HG03103 (cell line): ENCODE results near the gene OR2AE1.

Experiments
- ATAC-seq: cut with Tn5 transposase; IDR thresholded peaks from one replicate; pipeline ENCODE4 v1.9.1; 2021; ENCODE audit warnings: low read depth; ENCODE audit not compliant: unreplicated experiment

Gene OR2AE1

GRCh38 chr7:99860281-99861127, 16.3 kb downstream of the OR2AE1 start:
- ATAC-seq, result no peak

GRCh38 chr7:99855236-99855635, 21.6 kb downstream of the OR2AE1 start:
- ATAC-seq, result no peak

- ATAC-seq, result no peak
Observed at GRCh38 chr7:99848420-99849216, 28.2 kb downstream of the OR2AE1 start.

GRCh38 chr7:99844328-99844727, 32.5 kb downstream of the OR2AE1 start:
- ATAC-seq, result no peak

GRCh38 chr7:99843808-99844207, 33.0 kb downstream of the OR2AE1 start:
- no peak for ATAC-seq

GRCh38 chr7:99842926-99843325, 33.9 kb downstream of the OR2AE1 start:
- ATAC-seq, result no peak

GRCh38 chr7:99840136-99840869, 36.5 kb downstream of the OR2AE1 start:
- no peak for ATAC-seq

- no peak for ATAC-seq
Observed at GRCh38 chr7:99839287-99840021, 37.4 kb downstream of the OR2AE1 start.

GRCh38 chr7:99837649-99838361, 39.0 kb downstream of the OR2AE1 start:
- ATAC-seq, result no peak

- no peak for ATAC-seq
Observed at GRCh38 chr7:99835189-99835588, 41.6 kb downstream of the OR2AE1 start.

- no peak for ATAC-seq
Observed at GRCh38 chr7:99834382-99834781, 42.5 kb downstream of the OR2AE1 start.

- no peak for ATAC-seq
Observed at GRCh38 chr7:99833289-99833877, 43.5 kb downstream of the OR2AE1 start.

- ATAC-seq, result no peak
Observed at GRCh38 chr7:99831595-99831994, 45.2 kb downstream of the OR2AE1 start.

GRCh38 chr7:99829524-99830160, 47.2 kb downstream of the OR2AE1 start:
- no peak for ATAC-seq

- ATAC-seq, result no peak
Observed at GRCh38 chr7:99828811-99829210, 48.0 kb downstream of the OR2AE1 start.

GRCh38 chr7:99827040-99827778, 49.6 kb downstream of the OR2AE1 start:
- no peak for ATAC-seq
